B cell (primary cell): Measurements from ENCODE around the gene MICALL2. TPM values are rescaled to one million over a fixed set of nuclear protein-coding genes. Genes with fewer than 3 reads are reported as not detected.

ENCODE experiments used
- ATAC-seq: fragments of 200-7000 bp; cut with Tn5 transposase; one replicate; pipeline ENCODE4 v1.10.0; 2021; ENCODE audit warnings: low read depth, mild to moderate bottlenecking, moderate number of reproducible peaks, moderate library complexity
- CTCF ChIA-PET: fragments of 350-600 bp; sonication (Branson Sonifier 250); formaldehyde crosslinking; loops from one replicate; lab custom pipeline; 2021; ENCODE audit warnings: antibody characterized with exemption, inconsistent platforms; lab: Charles Lee
- POLR2A ChIA-PET: fragments of 350-600 bp; sonication (Branson Sonifier 250); formaldehyde crosslinking; loops from one replicate; lab custom pipeline; 2021; ENCODE audit warnings: antibody characterized with exemption; lab: Charles Lee
- DNase-seq: peaks from one replicate; pipeline ENCODE4 v3.0.0; 2013
- H2AFZ ChIP-seq: 2 replicates; pipeline ENCODE4 v1.6.1; 2012; ENCODE audit warnings: mild to moderate bottlenecking, low read depth, low read length; ENCODE audit not compliant: insufficient read depth, poor library complexity, severe bottlenecking
- H3K27ac ChIP-seq, 2 donors: 1 replicate in 1 of 2; 2 replicates in 1 of 2; pipeline ENCODE4 v1.5.1; 2012 to 2013; ENCODE audit warnings: low read length in 2 of 2, mild to moderate bottlenecking in 2 of 2, moderate library complexity in 1 of 2
- H3K27me3 ChIP-seq, 4 experiments: fragments of 200-600 bp in 1 of 4; sonication (generic) in 1 of 4; replicated peaks in 1 of 4; 1 replicate in 2 of 4; 2 replicates in 2 of 4; pipeline versions ENCODE4 v1.6.1 to v1.7.0; 2013 to 2016; ENCODE audit warnings: low read length in 3 of 4, mild to moderate bottlenecking in 2 of 4, mixed read lengths in 1 of 4, moderate library complexity in 1 of 4; ENCODE audit not compliant: insufficient read depth in 4 of 4, control insufficient read depth in 3 of 4; ENCODE audit errors: control extremely low read depth in 1 of 4
- H3K36me3 ChIP-seq, 2 experiments: replicated peaks in 1 of 2; 1 replicate in 1 of 2; 2 replicates in 1 of 2; pipeline versions ENCODE4 v1.6.1 to v1.7.1; 2013; ENCODE audit warnings: low read length in 1 of 2; ENCODE audit not compliant: insufficient read depth in 2 of 2, control insufficient read depth in 1 of 2; ENCODE audit errors: control extremely low read depth in 1 of 2, extremely low read depth in 1 of 2
- H3K4me1 ChIP-seq, 2 donors: fragments of 200-600 bp in 1 of 2; sonication (generic) in 1 of 2; 1 replicate in 1 of 2; 2 replicates in 1 of 2; pipeline versions ENCODE4 v1.5.1 to v1.6.1; 2013 to 2017; ENCODE audit warnings: low read length in 2 of 2; ENCODE audit not compliant: control insufficient read depth in 2 of 2, insufficient read depth in 2 of 2
- H3K4me2 ChIP-seq: replicated peaks from 2 replicates; pipeline ENCODE3; 2012; ENCODE audit warnings: mild to moderate bottlenecking, low read depth, low read length; ENCODE audit not compliant: poor library complexity, severe bottlenecking
- H3K4me3 ChIP-seq, 5 experiments: fragments of 200-600 bp in 1 of 5; sonication (generic) in 1 of 5; 1 replicate in 3 of 5; 2 replicates in 2 of 5; pipeline versions ENCODE4 v1.5.1 to v1.7.0; 2011 to 2016; ENCODE audit warnings: low read length in 4 of 5, mild to moderate bottlenecking in 4 of 5, low read depth in 2 of 5, control low read depth in 1 of 5, moderate library complexity in 1 of 5; ENCODE audit not compliant: insufficient read depth in 1 of 5; ENCODE audit errors: control extremely low read depth in 1 of 5, extremely low read depth in 1 of 5
- H3K79me2 ChIP-seq: fragments of 200-600 bp; sonication (generic); one replicate; pipeline ENCODE4 v1.6.0; 2016; ENCODE audit warnings: low read length; ENCODE audit not compliant: control insufficient read depth, insufficient read depth
- H3K9ac ChIP-seq: fragments of 200-600 bp; sonication (generic); 2 replicates; pipeline ENCODE4 v1.6.1; 2017; ENCODE audit warnings: mild to moderate bottlenecking, low read length, moderate library complexity
- H3K9me3 ChIP-seq, 3 donors: one replicate each; pipeline versions ENCODE4 v1.6.1 to v1.7.1; 2013; ENCODE audit warnings: low read length in 2 of 3; ENCODE audit not compliant: control insufficient read depth in 2 of 3, insufficient read depth in 1 of 3; ENCODE audit errors: control extremely low read depth in 1 of 3
- H4K20me1 ChIP-seq: 2 replicates; pipeline ENCODE4 v1.6.0; 2012; ENCODE audit warnings: mild to moderate bottlenecking, low read length; ENCODE audit not compliant: insufficient read depth, control insufficient read depth, poor library complexity, severe bottlenecking
- H3K27ac Mint-ChIP-seq: one replicate; pipeline ENCODE4 v1.8.0; 2021; ENCODE audit warnings: mixed read lengths
- H3K27me3 Mint-ChIP-seq: one replicate; pipeline ENCODE4 v1.8.0; 2021; ENCODE audit warnings: mixed read lengths
- H3K4me1 Mint-ChIP-seq: one replicate; pipeline ENCODE4 v1.8.0; 2021; ENCODE audit warnings: mixed read lengths
- H3K4me3 Mint-ChIP-seq: one replicate; pipeline ENCODE4 v1.8.0; 2021; ENCODE audit warnings: mixed read lengths
- H3K9me3 Mint-ChIP-seq: one replicate; pipeline ENCODE4 v1.8.0; 2022; ENCODE audit warnings: mixed read lengths; ENCODE audit not compliant: insufficient read depth
- EZH2 ChIP-seq: IDR thresholded peaks from 2 replicates; pipeline ENCODE4 v1.6.1; 2012; ENCODE audit warnings: borderline replicate concordance, low read depth, mild to moderate bottlenecking, moderate library complexity, low read length; ENCODE audit not compliant: insufficient read depth, poor library complexity, severe bottlenecking
- WGBS: methylation state at CpG from one replicate; pipeline ENCODE4 v1.1.5; 2013; ENCODE audit warnings: missing lambda C conversion rate; ENCODE audit not compliant: insufficient coverage; 5-methylcytosine and 5-hydroxymethylcytosine counted together
- intact Hi-C: fragments of 100-400 bp; cut with micrococcal nuclease; formaldehyde crosslinking; loops from one replicate; pipeline ENCODE4 v1.10.0; 2022
- polyA plus RNA-seq: library from polyadenylated mRNA; depleted of rRNA; stranded (reverse); fragments of >200 nt; gene quantifications from 2 replicates; pipeline ENCODE4 v1.2.3, GENCODE V29; 2012
- total RNA-seq, 2 donors: library from RNA; stranded (reverse); fragments of 120-200 nt in 1 of 2; gene quantifications; 1 replicate in 1 of 2; 2 replicates in 1 of 2; pipeline versions ENCODE4 v1.2.3 to v1.2.4, GENCODE V29; 2013 to 2022
- TF ChIP-seq, protein P1 (sequence below): fragments of 200-600 bp; IDR thresholded peaks from one replicate; pipeline ENCODE4 v1.8.0; 2022; ENCODE audit warnings: antibody characterized with exemption, mild to moderate bottlenecking

Gene MICALL2
- total and polyA plus RNA-seq, 2 donors (not counting 1 experiment from before 2014, with no cell fraction given) = 0.85 to 0.94 TPM

DNA sequence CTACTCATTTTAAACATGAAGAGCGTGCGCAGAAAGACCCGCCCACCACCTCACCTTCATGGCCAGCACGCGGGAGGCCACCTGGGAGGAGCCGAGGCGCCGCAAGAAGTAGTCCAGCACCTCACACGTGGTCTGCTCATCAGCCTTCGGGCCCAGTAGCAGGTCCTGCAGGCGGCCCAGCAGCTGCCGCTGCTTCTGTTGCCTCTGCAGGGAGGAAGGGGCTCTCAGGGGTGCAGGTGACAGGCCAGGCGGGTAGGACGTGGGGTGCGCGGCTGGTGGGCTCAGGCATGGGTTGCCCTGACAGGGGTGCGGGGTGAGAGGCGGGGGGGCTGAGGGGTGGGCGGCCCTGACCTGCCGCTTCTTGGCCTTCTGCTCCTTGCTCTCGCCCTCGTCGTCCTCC, 27.3 kb upstream of the MICALL2 start:
- H3K27ac Mint-ChIP-seq = no peak overlapping the region
- Histone ChIP-seq H3K27ac (no peak overlapping the region), H3K9ac (no peak overlapping the region), H3K27me3 (no peaks in the 10 kb centered on the region), H3K4me2 (no peak overlapping the region), H3K4me1 (no peaks in the 10 kb centered on the region), H3K79me2 (no peaks in the 10 kb centered on the region), H4K20me1 (peaks cover 6% of the 10 kb centered on the region), H3K9me3 (no peaks in the 10 kb centered on the region), H2AFZ (no peak overlapping the region), H3K4me3 (no peak overlapping the region), H3K36me3 (peaks cover 0 to 87% of the 10 kb centered on the region in 2 experiments)
- ATAC-seq (no peak), DNase-seq (no peak)
- ChIA-PET POLR2A (interaction anchor here (0.7 kb wide), 1 partner anchor 29 kb away, joined by 3 read pairs; no protein-coding TSS in a partner anchor), CTCF (no interaction called here)
- 98% methylated on average over 23 of the region's 23 CpGs for WGBS
- intact Hi-C loops = no loop called here
- no peaks in the 10 kb centered on the region for H3K27me3 Mint-ChIP-seq
- no peak for TF ChIP-seq EZH2
- TF ChIP-seq, protein P1, sequence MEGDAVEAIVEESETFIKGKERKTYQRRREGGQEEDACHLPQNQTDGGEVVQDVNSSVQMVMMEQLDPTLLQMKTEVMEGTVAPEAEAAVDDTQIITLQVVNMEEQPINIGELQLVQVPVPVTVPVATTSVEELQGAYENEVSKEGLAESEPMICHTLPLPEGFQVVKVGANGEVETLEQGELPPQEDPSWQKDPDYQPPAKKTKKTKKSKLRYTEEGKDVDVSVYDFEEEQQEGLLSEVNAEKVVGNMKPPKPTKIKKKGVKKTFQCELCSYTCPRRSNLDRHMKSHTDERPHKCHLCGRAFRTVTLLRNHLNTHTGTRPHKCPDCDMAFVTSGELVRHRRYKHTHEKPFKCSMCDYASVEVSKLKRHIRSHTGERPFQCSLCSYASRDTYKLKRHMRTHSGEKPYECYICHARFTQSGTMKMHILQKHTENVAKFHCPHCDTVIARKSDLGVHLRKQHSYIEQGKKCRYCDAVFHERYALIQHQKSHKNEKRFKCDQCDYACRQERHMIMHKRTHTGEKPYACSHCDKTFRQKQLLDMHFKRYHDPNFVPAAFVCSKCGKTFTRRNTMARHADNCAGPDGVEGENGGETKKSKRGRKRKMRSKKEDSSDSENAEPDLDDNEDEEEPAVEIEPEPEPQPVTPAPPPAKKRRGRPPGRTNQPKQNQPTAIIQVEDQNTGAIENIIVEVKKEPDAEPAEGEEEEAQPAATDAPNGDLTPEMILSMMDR = no peak
- no peak overlapping the region for H3K4me3 Mint-ChIP-seq
- H3K4me1 Mint-ChIP-seq = no peaks in the 10 kb centered on the region
- H3K9me3 Mint-ChIP-seq = no peaks in the 10 kb centered on the region

DNA sequence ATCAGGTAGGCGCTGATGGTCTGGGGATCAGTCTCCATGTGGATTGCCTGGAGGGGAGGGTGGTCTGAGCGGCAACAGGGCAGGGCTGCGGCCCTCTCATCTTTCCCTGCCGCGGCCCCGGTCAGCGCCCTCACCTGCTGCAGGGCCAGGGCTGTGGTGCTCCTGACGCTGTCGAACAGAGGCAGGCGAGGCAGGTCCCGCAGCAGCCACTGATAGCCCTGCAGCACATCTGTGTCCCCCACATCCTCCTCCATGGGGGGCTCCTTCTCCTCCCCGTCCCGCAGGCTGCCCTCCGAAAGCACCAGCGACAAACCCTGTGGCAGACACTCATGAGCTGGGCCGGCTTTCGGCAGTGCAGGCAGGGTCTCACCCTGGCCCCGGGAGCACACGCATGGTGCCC, 25.9 kb upstream of the MICALL2 start:
- 97% methylated on average over 19 of the region's 19 CpGs for whole genome bisulfite sequencing
- Mint-ChIP-seq H3K4me3 (no peak overlapping the region), H3K27me3 (no peaks in the 10 kb centered on the region), H3K9me3 (no peaks in the 10 kb centered on the region), H3K27ac (no peak overlapping the region), H3K4me1 (no peaks in the 10 kb centered on the region)
- H3K79me2 ChIP-seq = no peaks in the 10 kb centered on the region
- no peak overlapping the region for H2AFZ ChIP-seq
- peaks cover 0 to 86% of the 10 kb centered on the region in 2 experiments for H3K36me3 ChIP-seq
- CTCF ChIA-PET = no interaction called here
- intact Hi-C loops = no loop called here
- no peak for TF ChIP-seq EZH2
- TF ChIP-seq, protein P1 = no peak
- no peak overlapping the region for H3K9ac ChIP-seq
- ATAC-seq (no peak), DNase-seq (no peak)
- H3K9me3 ChIP-seq = no peaks in the 10 kb centered on the region
- POLR2A ChIA-PET = no interaction called here
- no peak overlapping the region for H3K4me3 ChIP-seq
- no peaks in the 10 kb centered on the region for H3K4me1 ChIP-seq
- no peak overlapping the region for H3K27ac ChIP-seq
- H3K27me3 ChIP-seq = no peaks in the 10 kb centered on the region
- no peak overlapping the region for H3K4me2 ChIP-seq
- H4K20me1 ChIP-seq = peaks cover 6% of the 10 kb centered on the region
